Measurements from ENCODE around the gene USP49. TPM values are rescaled to one million over a fixed set of nuclear protein-coding genes. Genes with fewer than 3 reads are reported as not detected.

USP49 gene
- total and polyA plus RNA-seq, 2 of the 13 experiments (the other 11 are each of a cell fraction or from before 2014, with no cell fraction given): 2.9 to 4.3 TPM

DNA sequence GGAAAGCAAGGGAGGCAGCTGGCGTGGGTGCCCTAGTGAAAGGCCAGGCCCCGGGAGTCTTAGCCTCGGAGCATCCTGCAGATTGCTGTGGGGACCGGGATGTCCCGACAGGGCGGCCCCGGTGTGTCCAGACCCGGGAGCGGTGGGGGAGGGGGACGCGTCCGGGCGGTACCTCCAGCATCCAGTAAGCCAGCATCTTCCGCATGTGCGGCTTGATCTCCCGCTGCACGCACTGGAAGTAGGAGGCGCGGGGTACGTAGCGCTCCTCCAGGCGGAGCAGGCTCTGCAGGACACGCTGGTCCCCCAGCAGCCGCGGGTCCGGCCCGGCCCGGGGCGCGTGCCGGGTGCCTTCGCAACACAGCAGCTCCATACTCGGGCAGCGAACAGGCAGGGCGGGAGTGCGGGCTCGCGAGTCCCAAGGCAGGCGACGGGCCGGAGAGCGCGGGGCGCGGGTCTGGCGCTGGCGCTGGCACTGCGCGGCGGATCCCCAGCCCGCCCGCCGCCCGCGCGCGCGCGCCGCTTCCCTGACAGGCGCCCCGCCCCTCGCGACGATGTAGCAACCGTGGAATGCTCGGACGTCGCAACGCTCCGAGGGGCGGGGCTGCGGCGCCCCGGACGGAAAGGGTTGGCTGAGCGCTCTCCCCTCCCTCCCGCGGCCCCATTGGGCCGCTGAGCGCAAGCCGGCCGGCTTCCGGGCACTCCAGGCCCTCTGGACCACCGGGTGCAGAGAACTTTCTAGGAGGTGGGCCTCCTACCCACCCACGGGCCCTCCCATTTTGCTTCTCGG lies 46.3 kb upstream of the USP49 start, which contains the start of gene CCND3 (continued):
- TF ChIP-seq ETV5 (CRISPR knock-in tag; IDR thresholded peaks at IDR 0.05; ENCODE audit: borderline replicate concordance): peak; percentile 23; the same call in 1 of the 2 replicates
- TF ChIP-seq, protein P1, sequence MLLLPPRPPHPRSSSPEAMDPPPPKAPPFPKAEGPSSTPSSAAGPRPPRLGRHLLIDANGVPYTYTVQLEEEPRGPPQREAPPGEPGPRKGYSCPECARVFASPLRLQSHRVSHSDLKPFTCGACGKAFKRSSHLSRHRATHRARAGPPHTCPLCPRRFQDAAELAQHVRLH (CRISPR knock-in tag; IDR thresholded peaks at IDR 0.05; ENCODE audit: borderline replicate concordance, low read depth): no peak
- TF ChIP-seq MIER2 (CRISPR knock-in tag; IDR thresholded peaks at IDR 0.05): no peak
- TF ChIP-seq, protein P2, sequence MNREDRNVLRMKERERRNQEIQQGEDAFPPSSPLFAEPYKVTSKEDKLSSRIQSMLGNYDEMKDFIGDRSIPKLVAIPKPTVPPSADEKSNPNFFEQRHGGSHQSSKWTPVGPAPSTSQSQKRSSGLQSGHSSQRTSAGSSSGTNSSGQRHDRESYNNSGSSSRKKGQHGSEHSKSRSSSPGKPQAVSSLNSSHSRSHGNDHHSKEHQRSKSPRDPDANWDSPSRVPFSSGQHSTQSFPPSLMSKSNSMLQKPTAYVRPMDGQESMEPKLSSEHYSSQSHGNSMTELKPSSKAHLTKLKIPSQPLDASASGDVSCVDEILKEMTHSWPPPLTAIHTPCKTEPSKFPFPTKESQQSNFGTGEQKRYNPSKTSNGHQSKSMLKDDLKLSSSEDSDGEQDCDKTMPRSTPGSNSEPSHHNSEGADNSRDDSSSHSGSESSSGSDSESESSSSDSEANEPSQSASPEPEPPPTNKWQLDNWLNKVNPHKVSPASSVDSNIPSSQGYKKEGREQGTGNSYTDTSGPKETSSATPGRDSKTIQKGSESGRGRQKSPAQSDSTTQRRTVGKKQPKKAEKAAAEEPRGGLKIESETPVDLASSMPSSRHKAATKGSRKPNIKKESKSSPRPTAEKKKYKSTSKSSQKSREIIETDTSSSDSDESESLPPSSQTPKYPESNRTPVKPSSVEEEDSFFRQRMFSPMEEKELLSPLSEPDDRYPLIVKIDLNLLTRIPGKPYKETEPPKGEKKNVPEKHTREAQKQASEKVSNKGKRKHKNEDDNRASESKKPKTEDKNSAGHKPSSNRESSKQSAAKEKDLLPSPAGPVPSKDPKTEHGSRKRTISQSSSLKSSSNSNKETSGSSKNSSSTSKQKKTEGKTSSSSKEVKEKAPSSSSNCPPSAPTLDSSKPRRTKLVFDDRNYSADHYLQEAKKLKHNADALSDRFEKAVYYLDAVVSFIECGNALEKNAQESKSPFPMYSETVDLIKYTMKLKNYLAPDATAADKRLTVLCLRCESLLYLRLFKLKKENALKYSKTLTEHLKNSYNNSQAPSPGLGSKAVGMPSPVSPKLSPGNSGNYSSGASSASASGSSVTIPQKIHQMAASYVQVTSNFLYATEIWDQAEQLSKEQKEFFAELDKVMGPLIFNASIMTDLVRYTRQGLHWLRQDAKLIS (CRISPR knock-in tag; IDR thresholded peaks at IDR 0.05): no peak
- TF ChIP-seq, protein P3, sequence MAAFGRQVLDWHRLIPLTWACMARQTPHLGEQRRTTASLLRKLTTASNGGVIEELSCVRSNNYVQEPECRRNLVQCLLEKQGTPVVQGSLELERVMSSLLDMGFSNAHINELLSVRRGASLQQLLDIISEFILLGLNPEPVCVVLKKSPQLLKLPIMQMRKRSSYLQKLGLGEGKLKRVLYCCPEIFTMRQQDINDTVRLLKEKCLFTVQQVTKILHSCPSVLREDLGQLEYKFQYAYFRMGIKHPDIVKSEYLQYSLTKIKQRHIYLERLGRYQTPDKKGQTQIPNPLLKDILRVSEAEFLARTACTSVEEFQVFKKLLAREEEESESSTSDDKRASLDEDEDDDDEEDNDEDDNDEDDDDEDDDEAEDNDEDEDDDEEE (CRISPR knock-in tag; IDR thresholded peaks at IDR 0.05): no peak
- TF ChIP-seq BORCS8-MEF2B (CRISPR knock-in tag; IDR thresholded peaks at IDR 0.05): no peak
- no peak; the same call in 1 of the 2 replicates for TF ChIP-seq ZBTB10 (CRISPR knock-in tag; IDR thresholded peaks at IDR 0.05; ENCODE audit: borderline replicate concordance)
- TF ChIP-seq THYN1 (CRISPR knock-in tag; IDR thresholded peaks at IDR 0.05; ENCODE audit: borderline replicate concordance, low read depth): no peak
- TF ChIP-seq REXO4 (CRISPR knock-in tag; IDR thresholded peaks at IDR 0.05; ENCODE audit: borderline replicate concordance): no peak
- TF ChIP-seq NKX3-1 (CRISPR knock-in tag; IDR thresholded peaks at IDR 0.05): 0 out of 2 replicates have a peak, but pooled peaks have one; percentile 23
- TF ChIP-seq NCOA5 (CRISPR knock-in tag; IDR thresholded peaks at IDR 0.05): no peak
- TF ChIP-seq, protein P4, sequence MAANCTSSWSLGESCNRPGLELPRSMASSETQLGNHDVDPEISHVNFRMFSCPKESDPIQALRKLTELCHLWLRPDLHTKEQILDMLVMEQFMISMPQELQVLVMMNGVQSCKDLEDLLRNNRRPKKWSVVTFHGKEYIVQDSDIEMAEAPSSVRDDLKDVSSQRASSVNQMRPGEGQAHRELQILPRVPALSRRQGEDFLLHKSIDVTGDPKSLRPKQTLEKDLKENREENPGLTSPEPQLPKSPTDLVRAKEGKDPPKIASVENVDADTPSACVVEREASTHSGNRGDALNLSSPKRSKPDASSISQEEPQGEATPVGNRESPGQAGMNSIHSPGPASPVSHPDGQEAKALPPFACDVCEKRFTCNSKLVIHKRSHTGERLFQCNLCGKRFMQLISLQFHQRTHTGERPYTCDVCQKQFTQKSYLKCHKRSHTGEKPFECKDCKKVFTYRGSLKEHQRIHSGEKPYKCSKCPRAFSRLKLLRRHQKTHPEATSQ (CRISPR knock-in tag; IDR thresholded peaks at IDR 0.05; ENCODE audit: borderline replicate concordance): 0 out of 2 replicates have a peak, but pooled peaks have one; percentile 5
- no peak for TF ChIP-seq HHEX (CRISPR knock-in tag; IDR thresholded peaks at IDR 0.05)
- TF ChIP-seq RCOR2 (CRISPR knock-in tag; IDR thresholded peaks at IDR 0.05): no peak
- TF ChIP-seq ZNF761 (CRISPR knock-in tag; conservative IDR thresholded peaks at IDR 0.05): peak; percentile 81; the same call in 1 of the 2 replicates
- no peak for TF ChIP-seq ZNF251 (CRISPR knock-in tag; IDR thresholded peaks at IDR 0.05)
- TF ChIP-seq HMG20B (CRISPR knock-in tag; conservative IDR thresholded peaks at IDR 0.05): no peak
- TF ChIP-seq RFX5 (IDR thresholded peaks at IDR 0.05; ENCODE audit: low read depth, low read length): no peak
- no peak for TF ChIP-seq ZSCAN29 (CRISPR knock-in tag; conservative IDR thresholded peaks at IDR 0.05)
- TF ChIP-seq ZNF724P (CRISPR knock-in tag; IDR thresholded peaks at IDR 0.05; ENCODE audit: borderline replicate concordance): no peak
- no peak for TF ChIP-seq CHD4 (IDR thresholded peaks at IDR 0.05; ENCODE audit: borderline replicate concordance, low read length)
